ENCODE data around the gene ATP4A. TPM values are rescaled to one million over a fixed set of nuclear protein-coding genes. Genes with fewer than 3 reads are reported as not detected.
A peak's percentile ranks its signal among the peaks of the same experiment; 100 is the strongest.

ATP4A gene
- total RNA-seq, 1 experiment from 2014 or later = not detected

DNA sequence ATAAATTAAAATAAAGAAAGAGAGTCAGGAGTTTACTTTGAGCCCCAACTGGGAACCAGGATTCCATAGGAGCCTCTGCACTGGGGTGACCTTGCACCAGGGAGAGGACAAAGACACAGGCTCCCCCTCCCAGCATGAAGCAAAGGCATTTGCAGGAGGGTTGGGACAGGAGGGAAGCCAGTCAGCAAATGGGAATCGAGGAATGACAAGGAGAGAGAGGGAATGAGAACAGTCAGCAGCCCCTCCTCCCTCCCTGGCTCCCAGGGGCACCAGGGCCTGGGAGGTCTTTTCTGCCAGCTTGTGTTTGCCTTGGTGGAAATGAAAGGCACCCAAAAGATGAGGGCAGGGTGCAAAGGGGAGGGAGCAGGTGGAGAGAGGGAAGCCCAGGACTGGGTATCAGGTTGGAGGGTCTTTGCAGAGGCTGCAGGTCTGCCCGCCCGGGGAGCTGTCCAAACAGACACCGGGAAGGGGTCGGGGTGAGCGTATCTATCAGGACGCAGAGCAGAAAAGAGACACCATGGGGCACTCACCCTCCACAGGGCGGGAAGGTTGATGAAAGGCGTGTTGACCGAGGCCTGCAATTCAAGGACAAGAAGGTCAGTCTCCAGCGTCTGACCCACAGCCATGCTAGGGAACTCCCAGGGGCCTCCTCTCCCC, 39.1 kb downstream of the ATP4A start:
- DNase-seq (ENCODE audit: low read depth) = no peak

GRCh38 chr19:35522745-35523327, 40.6 kb downstream of the ATP4A start:
- DNase-seq (ENCODE audit: low read depth) = no peak

DNA sequence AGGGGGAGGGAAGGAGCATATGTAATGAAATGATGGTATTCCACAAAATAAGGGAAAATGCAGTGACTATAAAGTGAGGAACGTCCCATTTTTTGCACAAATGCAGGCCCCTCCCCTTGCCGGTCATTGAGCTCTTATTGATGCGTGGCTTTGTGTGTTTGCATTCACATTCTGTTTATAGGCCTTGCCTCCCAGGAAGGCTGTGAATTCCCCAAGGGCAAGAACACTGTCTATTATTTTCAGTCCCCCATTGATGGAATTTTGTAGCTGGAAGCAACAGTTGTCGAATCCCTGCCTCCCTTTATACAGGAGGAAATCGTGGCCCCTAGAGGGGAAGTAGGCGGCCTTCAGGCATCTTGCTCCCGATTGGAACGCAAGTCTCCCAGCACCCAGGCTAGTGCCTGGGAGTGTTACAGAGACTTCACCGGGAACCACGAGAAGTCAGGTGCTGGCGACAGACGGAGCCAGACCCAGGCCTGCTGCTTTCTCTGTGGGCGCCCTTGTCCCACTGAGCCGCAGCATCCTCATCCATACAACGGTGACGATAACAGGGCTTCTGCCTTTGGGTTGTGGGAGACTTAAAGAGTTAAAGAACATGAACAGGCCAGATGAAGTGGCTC, 42.2 kb downstream of the ATP4A start:
- DNase-seq (ENCODE audit: low read depth) = no peak

DNA sequence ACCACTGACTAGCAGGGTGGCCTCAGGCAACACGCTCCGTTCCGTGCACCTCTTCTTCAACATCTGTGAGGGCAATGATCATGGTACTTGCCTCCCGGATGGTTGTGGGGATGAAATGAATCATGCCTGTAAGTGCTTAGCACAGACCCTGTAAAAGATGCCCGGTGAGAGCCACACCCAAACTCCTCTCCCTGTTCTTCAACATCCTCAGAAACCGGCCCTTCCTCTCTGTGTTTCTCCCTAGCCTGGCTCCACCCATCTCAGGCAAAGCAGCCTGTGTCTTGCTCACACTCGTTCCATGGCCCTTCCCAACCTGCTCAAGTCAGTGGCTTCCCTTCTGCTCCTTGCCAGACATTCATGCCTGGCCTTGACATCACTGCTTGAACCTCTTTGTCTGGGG, 44.2 kb downstream of the ATP4A start:
- DNase-seq (ENCODE audit: low read depth) = peak; percentile 3

GRCh38 chr19:35518313-35518712, 45.1 kb downstream of the ATP4A start:
- DNase-seq (ENCODE audit: low read depth) = peak; percentile 92

GRCh38 chr19:35517342-35517741, 46.1 kb downstream of the ATP4A start:
- DNase-seq (ENCODE audit: low read depth) = no peak

DNA sequence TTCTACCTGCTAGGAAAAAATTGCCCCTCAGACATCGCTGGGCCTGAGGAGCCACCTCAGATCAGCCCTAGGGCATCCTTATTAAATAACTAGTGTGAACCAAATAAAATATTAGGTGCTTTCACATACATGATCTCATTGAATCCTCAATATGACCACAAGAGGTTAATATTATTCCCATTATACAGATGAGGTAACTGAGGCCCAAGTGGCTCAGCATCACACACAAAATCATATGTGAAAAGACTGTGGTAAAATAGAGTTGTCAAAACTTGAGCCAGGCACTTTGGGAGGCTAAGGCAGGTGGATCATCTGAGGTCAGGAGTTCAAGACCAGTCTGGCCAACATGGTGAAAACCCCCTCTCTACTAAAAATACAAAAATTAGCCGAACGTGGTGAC, 47.1 kb downstream of the ATP4A start:
- DNase-seq (ENCODE audit: low read depth) = no peak

- no peak for DNase-seq (ENCODE audit: low read depth)
Observed at GRCh38 chr19:35514282-35514809, 49.1 kb downstream of the ATP4A start.

DNA sequence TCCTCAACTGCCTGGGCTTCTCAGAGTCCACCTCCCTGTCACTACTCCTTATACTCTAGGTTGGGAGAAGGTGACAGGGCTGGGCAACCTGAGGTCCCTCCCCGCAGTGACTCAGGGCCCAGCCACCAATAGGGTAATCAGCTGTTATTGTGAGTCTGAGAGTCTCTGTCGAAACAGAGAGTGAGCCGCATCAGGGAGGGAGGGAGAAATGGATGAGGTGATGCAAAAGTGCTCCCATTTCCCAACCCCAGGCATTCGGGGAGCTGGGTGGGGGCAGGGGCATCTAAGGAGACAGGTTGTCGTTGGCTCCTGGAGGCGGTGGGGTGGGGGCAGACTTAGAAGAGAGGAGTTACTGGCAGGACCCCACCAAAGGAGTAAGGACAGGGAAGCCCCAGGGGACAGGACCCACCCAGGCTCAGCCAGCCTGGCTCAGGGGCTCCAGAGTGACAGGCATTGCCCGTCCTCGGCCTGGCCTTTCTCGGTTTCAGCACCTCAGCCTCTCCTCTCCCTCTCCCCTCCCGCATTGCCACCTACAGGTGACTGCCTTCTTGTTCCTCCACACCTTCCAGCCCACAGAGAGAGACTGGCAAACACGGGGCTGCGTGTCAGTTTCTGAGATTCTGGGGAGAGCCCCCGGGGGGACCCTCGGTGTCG, 49.7 kb downstream of the ATP4A start, which contains the start of gene DMKN:
Gene DMKN, minus strand, starts transcription at position 22 of the 654 bp plus-strand sequence. CDS start 174 bp downstream, outside the sequence.
- DNase-seq (ENCODE audit: low read depth) = peak; percentile 51

- DNase-seq (ENCODE audit: low read depth) = peak; percentile 9
Observed at GRCh38 chr19:35512831-35513627, 50.4 kb downstream of the ATP4A start.

- no peak for DNase-seq (ENCODE audit: low read depth)
Observed at GRCh38 chr19:35511337-35511736, 52.1 kb downstream of the ATP4A start.

- DNase-seq (ENCODE audit: low read depth) = no peak
Observed at GRCh38 chr19:35510626-35510964, 52.9 kb downstream of the ATP4A start.

GRCh38 chr19:35509861-35510625, 53.4 kb downstream of the ATP4A start:
- DNase-seq (ENCODE audit: low read depth) = peak; percentile 26

DNA sequence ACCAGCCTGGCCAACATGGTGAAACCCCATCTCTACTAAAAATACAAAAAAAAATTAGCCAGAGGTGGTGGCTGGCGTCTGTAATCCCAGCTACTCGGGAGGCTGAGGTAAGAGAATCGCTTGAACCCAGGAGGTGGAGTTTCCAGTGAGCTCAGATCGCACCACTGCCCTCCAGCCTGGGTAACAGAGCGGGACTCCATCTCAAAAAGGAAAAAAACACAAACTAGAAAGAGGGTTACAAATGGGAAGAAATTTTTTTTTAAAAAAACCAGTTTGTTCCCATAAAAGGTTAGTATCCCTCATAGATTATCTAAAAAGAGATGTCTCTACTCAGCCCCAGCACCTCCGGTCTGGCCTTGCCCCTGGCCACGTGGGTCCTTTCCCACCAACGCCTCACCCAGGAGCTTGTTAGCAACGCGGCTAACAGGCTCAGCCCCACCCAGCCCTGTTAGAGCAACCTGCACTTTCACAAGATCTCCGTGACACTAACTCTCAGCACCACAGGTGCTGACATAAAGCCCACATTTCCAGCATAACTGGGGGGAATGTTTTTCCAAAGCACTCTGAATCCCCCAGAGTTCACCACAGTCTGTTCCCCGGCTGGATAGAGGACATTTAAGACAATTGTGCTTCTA, 54.3 kb downstream of the ATP4A start:
- no peak for DNase-seq (ENCODE audit: low read depth)

GRCh38 chr19:35508129-35508528, 55.3 kb downstream of the ATP4A start:
- DNase-seq (ENCODE audit: low read depth) = no peak

GRCh38 chr19:35507561-35507960, 55.9 kb downstream of the ATP4A start:
- DNase-seq (ENCODE audit: low read depth) = no peak

GRCh38 chr19:35506011-35506410, 57.4 kb downstream of the ATP4A start:
- DNase-seq (ENCODE audit: low read depth) = no peak

DNA sequence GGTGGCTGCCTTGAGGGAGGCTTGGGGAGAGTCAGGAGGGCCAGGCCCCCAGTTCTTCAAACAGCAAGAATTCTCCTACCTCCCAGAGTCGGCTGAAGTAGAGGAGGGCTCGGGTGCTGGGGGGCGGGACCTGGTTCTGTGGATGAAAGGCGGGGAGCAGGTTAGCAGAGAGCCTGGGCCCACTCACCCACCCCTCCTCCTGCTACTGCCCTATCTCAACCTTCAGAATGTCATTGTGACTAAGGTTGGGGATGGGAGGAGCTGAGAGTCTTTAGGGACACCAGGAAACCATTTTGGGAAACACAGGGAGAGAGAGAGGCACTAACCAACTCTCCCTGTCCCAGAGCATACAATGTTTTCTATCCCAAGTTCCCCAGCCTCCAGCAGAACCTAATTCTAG, 60.7 kb downstream of the ATP4A start:
- DNase-seq (ENCODE audit: low read depth) = no peak

DNA sequence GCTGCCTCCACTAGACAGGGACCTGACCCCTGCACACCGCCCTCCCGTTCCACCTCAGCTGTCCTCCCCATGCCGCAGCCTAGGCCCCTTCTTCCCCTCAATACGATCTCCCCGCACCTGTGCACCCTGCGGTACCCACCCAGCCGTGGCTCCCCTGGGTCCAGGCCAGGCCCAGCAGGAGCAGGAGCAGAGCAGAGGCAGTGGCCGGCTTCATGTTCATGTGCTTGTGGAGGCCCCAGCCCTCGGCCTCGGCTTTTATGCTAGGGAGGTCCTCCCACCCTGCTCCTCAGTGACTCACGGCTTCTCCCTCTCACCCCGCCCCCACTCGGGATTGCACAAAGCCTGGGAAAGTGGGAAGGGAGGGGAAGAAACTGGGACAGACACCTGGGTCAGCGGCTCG, 61.8 kb downstream of the ATP4A start:
- no peak for DNase-seq (ENCODE audit: low read depth)

DNA sequence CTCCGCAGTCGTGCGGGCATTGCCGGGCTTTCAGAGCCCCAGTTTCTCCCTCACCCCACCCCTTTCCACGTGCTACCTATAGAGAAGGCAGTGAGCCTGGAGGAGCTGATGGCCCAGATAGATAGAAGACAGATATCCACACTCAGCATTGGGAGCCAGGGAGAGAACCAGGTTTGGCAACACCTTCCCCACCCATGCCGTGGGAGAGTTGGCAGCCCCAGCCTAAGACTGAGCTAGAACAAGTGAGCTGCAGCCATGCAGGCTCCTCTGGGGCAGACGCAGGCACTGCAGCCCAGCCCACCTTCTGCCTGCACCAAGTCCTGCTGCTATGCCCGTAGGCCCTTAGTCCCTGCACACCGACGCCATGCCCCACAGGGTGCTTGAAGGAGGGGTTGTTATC, 62.8 kb downstream of the ATP4A start:
- DNase-seq (ENCODE audit: low read depth) = no peak
